Right renal cortex interstitium (tissue), 3 donors: Measurements from ENCODE around the gene KSR1. TPM values are rescaled to one million over a fixed set of nuclear protein-coding genes. Genes with fewer than 3 reads are reported as not detected.

ENCODE experiments used
- DNase-seq, 3 donors: peaks; one replicate each; pipeline ENCODE4 v3.0.0-alpha.2; 2013; ENCODE audit warnings: low read depth in 3 of 3, low spot score in 2 of 3
- polyA plus RNA-seq, 3 donors: library from polyadenylated mRNA; unstranded; fragments of 120-200 nt; gene quantifications; one replicate each; pipeline ENCODE4 v1.2.1, GENCODE V29; 2013; ENCODE audit not compliant: insufficient read length in 3 of 3

Gene KSR1
- polyA plus RNA-seq, 3 donors = 35.8 to 42.9 (median 41.6) TPM

DNA sequence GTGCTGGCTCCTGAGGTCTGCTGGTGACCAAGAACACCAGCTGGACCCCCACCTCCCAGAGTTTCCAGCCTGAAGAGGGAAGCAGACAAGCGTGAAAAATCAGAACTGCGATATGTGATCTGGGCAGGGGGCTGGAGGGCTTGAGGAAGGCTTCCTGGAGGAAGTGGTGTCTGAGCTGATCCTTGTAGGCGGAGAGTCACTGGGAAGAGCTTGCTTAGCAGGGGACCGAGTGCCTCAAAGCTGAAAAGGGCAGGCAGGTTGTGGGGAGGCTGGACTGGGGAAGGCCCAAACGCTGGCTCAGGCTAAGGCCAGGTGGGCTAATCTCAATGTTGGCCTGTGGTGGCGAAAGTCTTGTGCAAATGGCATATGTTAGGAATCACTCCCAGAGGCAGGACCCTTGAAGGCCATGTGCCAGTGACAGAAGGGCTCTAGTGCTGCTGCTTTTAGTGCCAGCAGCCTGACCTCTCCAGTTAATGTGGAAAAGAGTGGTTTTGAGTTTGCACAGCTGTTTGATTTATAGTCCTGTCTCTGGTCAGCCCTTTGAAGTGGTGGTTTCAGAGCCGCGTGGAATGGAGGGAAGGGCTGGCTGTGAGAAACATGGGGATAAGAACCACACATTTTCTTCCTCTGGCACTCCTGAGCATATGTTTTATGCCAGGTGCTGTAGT, 89.4 kb downstream of the KSR1 start:
- DNase-seq = peak in 1 of 3 donors; percentile 30

DNA sequence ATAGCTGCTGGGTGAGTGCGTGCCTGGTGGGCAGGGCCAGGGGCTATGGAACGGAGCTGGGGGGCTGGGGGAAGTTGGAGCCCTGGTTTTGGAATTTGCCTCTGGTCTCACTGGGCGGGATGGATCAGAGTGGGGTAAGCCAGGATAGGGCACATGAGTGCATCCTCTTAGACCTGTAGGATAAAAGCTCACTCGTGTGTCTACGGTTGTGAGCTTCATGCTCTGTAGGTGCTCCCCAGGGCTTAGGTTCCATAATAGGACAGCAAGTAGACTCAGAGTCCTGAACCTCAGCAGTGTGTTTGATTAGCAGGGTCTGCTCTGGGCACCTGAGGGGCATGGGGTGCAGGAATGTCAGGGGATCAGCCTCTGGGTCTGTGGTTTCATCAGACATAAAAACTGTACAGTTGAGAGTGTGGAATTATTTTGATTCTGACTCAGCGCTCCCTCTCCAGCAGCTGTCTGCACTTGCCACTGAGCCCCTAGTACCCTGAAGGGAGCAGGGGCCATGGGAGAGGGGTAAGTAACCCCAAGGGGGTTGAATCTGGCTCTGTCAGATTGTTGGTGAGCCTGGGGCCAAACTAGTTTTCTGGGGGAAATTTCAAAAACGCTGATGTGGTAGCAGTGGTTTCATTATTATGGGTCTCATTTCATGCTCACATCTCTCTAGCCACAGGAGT, 90.5 kb downstream of the KSR1 start:
- no peak for DNase-seq

DNA sequence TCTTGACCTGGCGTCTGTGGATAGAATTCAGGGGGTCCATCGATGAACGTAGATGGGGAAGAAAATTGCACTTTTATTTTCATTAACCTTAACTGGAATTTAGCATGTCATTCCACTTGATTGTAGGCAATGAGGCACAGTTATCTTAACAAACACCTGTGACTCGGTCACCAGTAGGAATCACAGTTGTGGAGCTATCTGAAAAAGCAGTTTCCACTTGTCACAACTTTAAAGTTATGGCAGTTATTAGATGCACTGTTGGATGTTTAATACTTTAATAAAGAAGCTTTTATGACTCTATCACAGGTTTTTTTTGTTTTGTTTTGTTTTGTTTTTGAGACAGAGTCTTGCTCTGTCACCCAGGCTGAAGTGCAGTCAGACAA, 91.0 kb downstream of the KSR1 start:
- DNase-seq = no peak

DNA sequence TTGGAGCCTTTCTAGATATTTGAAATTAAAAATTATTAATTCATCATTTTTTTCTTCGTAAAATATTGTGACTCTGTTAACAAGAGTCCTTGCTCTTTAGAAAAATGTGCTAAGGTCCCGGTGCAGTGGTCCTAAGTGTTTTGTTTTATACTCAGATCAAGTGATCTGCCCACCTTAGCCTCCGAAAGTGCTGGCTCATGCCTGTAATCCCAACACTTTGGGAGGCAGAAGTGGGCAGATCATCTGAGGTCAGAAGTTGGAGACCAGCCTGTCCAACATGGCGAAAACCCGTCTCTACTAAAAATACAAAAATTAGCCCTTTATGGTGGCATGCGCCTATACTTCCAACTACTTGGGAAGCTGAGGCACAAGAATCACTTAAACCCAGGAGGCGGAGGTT, 92.1 kb downstream of the KSR1 start:
- no peak for DNase-seq

DNA sequence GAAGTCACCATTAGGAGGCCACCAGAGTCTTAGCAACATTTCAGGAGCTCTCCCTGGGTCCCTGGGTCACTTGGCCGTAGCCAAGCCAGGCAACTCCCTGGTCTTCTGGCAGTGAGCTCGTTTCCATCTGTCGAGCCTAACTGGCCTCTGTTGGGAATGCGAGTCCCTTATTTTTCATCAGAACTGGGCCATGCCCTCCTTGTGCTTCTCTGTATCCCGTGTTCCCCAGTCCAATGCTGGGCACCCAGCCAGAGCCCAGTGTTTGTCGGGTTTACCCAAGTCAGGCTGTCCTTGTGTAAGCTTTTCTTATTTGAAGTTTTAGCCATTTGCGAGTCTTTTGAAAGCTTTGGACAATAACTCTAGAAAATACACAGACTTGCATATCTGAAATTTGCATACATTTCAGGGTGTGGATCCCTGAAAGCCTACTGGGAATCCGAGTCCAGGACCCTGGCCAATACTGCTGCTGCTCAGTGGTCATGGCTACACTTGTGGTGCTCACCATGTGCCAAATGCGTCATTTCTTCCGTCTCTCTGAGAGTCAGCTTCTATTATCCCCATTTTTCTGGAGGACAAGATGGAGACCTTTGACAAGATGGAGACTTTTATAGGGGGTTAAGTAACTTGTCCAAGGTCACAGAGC, 93.1 kb downstream of the KSR1 start:
- no peak for DNase-seq

DNA sequence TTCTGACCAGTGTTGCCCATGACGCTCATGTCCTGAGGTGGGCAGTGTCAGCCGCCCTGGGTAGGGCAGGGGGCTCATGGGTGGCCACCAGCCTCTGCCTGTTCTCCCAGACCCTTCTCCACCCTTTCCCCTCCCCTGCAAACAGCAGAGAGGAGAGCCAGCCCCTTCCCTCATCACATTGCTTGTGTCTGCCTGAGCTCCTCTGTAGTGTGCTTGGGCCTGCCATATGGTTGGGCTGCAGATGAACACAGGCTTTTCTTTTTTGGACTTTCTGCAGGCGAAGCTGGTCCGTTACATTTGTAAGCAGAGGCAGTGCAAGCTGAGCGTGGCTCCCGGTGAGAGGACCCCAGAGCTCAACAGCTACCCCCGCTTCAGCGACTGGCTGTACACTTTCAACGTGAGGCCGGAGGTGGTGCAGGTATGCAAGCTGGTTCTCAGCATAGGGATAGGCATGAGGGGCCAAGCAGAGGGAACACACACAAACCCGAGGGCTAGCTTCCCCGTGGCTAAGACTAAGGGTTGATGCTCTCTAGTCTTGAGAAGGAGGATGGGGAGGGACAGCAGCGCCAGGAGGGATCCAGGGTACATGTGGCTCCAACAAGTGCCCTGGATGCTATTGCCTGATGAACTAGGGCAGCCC, 94.2 kb downstream of the KSR1 start:
- DNase-seq = no peak

DNA sequence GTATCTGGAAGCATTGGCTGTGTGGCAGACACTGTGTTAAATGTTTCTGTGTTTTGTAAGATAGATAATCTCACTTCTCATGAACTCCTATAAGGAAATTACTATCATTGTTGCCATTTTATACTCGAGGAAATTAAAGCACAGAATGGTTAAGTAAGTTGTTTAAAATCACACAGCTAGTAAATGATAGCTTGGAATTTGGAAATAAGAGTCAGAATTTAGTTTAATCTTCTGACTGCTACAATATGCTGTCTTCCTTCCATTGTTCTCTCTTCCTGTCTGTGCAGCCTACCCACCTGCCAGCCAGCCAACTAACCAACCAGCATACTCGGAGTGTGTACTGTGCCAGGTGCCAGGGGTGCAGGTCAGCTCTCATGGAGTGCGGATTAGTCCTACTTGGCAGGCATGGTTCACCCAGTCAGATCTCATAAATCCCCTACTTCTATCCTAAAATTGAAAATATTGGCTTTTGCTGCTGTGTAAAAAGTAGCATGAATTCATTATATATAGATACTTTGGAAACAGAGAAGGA, 94.8 kb downstream of the KSR1 start:
- no peak for DNase-seq

DNA sequence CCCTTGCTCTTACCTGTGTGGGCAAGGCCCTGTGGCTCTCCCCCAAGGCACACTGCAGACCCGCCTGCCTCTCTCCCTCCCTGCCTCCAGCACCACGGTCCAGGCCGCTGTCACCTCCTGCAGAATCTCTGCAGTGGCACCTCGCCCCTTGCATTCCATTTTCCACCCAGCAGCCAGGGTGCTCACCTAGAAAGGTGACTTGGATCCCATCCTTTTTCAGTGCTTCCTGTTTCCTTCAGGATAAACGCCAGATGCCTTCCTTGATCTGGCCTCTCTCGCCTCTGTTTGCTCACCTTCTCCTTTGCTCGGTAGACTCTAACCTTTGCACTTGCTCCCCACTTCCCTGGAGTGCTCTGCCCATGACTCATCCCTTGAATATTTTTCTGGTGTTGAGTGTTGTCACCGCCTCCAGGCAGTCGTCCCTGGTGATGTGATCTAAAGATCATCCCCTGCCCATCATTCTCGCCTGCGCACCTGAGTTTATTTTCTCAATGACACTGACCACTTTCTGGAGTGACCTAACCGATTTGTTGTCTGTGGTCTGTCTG, 95.5 kb downstream of the KSR1 start:
- DNase-seq = no peak

DNA sequence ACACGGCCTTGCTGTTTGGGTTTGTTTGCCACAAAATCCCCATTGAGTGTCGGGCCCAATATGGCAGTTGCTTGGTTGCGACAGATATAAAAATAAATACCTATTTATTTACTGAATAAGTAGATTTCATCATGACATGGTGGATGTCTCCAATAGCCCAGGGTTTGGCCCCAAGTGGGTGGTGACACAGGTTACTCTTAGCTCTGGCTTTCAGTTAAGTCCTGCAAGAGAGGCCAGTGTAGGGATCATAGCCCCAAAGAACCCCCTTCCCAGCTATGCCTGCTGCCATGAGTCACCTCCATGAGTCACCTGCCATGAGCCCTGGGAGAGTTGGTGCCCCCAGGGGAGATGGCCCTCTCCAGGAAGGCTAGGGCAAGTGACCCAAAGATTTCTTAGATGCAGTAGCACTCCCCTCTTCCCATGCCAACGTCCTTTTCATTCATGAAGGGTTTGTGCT, 96.1 kb downstream of the KSR1 start:
- DNase-seq = no peak

DNA sequence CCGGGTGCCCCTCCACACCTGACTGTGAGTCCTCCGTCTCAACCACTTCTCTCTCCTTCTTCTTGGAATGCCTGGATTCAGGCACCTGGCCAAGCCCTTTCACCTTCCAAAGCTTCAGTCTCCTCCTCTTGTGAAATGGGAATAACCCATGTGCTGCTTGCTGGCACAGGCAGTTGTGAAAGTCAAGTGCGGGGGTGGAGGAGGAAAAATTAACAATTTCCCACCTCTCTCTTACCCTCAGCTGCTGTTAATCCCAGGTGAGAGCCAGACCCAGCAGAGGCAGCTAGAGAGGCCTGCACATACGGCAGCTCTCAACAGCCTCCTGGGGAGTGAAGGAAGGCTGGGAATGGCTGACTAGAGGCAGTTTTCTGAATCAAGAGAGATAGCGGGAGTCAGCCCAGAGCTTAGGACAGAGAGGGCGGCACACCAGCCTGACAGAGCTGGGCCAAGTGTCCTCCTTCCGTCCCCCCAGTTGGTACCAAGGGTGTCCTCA, 96.8 kb downstream of the KSR1 start:
- DNase-seq = no peak

DNA sequence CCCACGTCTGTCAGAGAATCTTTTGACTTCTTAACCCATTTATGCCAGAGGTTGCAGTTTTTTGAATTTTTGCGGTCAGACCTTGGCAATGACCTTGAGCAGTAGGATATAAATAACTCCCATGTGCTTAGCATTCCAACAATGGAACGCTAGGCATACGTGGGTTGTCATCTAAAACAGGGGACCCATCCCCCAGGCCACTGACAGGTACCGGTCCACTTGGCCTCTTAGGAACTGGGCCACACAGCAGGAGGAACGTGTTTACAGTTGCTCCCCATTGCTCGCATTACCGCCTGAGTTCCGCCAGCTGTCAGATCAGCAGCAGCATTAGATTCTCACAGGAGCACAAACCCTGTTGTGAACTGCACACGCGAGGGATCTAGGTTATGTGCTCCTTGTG, 97.9 kb downstream of the KSR1 start:
- no peak for DNase-seq

DNA sequence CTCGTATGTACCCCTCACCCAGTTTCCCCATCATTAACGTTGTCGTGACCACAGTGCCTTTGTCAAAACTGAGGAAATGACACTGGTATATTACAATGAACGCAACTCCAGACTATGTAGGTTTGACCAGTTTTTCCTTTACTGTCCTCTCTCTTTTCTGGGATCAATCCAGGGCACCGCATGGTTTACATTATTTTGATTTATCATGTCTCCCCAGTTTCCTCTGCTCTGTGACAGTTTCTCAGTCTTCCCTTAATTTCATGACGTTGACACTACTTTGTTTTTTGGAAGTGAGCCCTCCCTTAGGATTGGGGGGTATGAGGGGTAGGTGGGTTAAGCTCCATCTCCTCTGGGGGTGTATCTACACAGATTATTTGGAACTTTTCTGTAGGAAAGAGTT, 98.7 kb downstream of the KSR1 start:
- DNase-seq = no peak

DNA sequence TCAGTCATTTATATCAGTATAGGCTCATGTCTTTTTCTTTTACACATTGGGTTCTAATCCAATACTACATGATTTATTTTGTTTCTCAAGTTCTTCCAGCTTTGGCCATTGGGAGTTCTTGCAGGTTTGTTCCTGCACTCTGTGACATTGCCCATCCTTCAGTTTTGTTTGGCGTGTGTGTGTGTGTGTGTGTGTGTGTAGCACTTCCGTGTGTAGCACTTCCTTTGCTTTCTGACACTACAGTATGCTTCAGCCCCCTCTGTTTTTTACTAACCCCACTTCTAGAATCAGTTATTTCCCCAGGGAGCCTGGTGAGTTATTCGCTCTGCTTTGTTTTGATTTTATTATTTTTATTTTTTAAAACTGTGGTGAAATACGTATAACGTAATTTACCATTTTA, 99.1 kb downstream of the KSR1 start:
- no peak for DNase-seq

DNA sequence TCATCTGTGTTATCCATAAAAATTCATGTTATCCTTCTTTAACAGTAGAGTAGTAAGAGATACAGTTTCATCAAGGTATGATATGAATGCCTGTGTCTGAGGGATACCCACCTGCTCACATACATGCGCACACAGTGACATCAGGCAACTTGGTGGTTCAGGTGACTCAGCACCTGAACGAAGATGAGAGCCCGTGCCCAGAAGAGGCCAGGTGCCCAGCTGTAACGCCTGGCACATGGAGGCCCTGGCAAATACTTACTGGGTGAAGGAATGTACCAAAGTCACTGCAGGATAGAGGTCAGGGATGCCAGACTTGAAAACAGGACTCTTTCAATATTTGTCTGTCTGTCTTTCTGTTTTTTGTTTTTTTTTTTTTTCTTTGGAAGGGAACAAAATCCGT, 102.1 kb downstream of the KSR1 start:
- DNase-seq = no peak

DNA sequence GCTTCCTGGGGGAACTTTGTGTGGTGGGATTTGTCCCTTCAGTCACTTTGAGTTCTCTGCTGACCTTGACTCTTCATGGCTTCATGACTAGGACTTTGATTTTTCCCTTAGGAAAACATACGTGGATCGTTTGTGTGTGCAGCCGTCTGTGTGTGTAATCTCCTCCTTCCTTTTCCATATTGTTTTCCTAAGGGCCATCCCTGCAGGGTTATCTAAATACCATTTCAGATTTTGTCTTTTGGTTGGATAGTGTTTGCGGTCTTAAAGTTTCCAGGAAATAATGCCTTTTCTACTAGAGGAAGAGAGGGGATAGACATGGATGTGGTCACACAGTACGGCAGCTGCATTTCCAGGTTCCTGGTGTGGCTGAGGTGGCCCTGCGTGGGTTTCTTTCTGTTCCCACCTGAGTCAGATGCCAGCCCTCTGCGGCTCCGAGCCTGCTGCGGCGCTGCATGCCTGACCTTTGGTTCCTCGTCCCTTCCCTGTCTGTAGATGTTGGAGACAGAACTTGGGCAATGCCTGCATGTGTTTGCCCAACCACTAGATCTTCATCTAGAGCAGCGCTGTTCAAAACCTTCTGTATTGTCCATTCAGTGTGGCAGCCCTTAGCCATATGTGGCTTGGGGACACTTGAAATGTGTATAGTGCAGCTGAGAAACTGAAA, 102.7 kb downstream of the KSR1 start:
- DNase-seq = no peak

DNA sequence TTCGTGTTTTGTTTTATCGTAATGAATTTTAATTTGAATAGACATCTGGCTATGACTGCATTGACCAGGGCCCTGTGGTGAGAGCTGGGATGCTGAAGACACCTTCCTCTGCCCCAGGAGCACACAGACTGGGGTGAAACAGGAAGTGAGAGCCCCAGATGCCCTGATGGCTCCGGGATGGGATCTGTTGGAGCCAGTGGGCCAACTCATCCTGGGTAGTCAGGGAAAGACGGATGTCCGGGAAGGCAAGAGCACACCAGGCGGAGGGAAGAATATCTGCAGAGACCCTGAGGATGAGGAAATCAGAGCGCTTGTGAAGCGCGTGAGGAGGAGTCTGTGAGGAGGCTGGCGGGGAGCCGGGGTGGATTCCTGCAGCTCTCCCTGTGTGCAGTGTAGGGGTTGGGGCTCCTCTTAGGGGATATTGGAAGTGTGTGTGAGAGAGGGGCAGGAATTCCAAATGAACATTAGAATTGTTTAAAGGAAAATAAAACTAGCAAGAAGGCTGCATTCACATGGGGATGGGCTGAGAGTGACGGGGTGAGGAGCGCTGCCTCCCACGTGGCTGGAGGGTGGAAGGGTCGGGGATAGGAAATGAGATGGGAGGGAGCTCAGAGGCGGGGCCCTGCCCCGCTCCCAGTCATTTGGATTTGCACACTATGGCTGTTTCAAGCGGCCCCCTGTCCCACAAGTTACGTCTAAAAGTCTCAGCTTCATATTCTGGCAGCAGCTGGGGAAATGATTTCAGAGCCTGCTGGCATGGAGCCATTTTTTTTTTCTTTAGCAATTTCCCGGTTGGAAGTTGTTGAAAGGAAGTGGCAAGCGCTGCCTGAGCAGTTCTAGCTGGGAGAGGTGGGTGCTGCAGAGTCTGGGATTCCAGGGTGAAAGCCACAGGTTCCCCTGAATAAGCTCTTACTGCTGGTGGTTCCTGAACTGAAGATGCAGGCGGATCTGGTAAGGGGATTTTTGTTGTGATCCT, 103.5 kb downstream of the KSR1 start:
- DNase-seq = peak; percentile 84 to 86 (median 85)

DNA sequence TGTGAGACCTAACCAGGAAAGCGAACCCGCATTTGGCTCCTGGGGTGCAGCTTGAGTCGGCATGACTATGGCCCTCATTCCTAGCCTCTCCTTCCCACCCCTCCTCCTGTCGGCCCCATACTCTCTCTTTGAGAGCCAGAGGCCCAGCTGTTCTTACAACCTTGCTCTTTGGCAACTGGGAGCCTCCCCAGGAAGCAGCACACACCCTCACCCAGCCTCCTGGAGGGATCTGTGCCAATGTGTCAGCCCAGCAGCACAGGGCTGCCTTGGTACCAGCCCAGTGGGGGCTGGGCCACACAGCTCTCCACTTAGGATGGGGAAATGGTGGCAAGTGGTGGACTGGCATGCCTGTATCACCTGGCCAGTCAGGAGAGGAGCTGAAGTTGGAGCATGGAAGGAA, 104.4 kb downstream of the KSR1 start:
- DNase-seq = no peak

DNA sequence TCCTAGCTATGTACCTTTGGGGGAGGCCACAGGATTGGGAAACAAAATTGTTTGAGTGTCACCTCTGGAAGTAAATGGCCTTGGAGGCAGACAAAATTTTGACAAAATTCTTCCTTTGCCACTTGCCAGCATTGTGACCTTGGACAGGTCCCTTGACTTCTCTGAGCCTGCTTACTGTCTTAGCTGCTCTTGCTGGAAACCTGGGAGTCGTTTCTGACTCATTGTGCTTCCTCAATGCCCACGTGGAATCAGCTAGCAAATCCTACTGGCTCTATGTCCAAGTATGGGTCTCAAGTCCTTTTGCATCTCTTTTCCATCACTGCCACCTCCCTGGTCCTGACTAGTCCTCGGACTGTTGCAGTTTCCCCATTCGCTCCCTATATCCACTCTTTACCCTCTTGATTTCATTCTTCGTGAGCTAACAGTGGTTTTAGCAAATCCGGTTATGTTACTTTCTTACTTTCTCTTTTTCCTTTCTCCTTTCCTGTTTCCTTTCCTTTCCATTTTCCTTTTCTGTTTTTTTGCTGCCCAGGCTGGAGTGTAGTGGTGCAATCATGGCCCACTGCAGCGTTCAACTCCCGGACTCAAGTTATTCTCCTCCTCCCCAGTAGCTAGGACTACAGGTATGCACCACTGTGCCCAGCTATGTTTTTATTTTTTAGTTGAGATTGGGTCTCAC, 106.7 kb downstream of the KSR1 start:
- no peak for DNase-seq

DNA sequence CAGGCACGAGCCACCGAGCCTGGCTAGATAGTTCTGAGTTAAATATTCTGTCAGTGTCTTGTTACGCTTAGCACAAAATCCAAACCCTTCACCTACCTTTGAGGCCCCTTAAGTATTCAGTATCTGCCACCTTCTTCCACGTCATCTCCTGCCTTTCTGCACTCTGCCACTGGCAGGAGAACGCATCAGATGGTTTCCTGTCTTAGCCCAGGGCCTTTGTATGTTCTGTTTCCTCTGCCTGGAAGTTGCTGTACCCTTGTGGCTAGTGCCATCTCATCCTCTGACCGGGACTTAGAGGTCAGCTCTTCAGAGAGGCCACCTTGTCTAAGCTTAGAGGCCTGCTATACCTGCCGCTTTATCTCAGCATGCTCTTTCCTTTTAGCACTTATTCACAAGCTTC, 107.3 kb downstream of the KSR1 start:
- no peak for DNase-seq
